GM23248 (cell line): ENCODE measurements around the gene NUB1.

Source experiments
- EZH2 ChIP-seq: fragments of 200-600 bp; sonication (generic); IDR thresholded peaks from 2 replicates; pipeline ENCODE4 v1.6.1; 2018; ENCODE audit warnings: antibody characterized with exemption, mild to moderate bottlenecking; ENCODE audit not compliant: insufficient read depth, poor library complexity, severe bottlenecking
- EZH2phosphoT487 ChIP-seq: fragments of 200-600 bp; sonication (generic); IDR thresholded peaks from 2 replicates; pipeline ENCODE4 v1.6.1; 2018; ENCODE audit warnings: antibody characterized with exemption, moderate library complexity, mild to moderate bottlenecking, low read depth; ENCODE audit not compliant: insufficient read depth

- TF ChIP-seq EZH2phosphoT487 (no peak), EZH2 (no peak)
These were observed 46.3 kb downstream of the NUB1 start for GRCh38 chr7:151388007-151388297.
